AML-193 (cell line): ENCODE results near the gene RPH3AL.
"Not testable (repeated sequence)": the region's sequence is repeated elsewhere in the genome, so short reads cannot be mapped to it uniquely, and the experiment has no call there.

Experiments
- DNase-seq, 2 experiments: peaks; one replicate each; lab custom pipeline; 2025; lab: John Stamatoyannopoulos, UW

The RPH3AL gene

DNA sequence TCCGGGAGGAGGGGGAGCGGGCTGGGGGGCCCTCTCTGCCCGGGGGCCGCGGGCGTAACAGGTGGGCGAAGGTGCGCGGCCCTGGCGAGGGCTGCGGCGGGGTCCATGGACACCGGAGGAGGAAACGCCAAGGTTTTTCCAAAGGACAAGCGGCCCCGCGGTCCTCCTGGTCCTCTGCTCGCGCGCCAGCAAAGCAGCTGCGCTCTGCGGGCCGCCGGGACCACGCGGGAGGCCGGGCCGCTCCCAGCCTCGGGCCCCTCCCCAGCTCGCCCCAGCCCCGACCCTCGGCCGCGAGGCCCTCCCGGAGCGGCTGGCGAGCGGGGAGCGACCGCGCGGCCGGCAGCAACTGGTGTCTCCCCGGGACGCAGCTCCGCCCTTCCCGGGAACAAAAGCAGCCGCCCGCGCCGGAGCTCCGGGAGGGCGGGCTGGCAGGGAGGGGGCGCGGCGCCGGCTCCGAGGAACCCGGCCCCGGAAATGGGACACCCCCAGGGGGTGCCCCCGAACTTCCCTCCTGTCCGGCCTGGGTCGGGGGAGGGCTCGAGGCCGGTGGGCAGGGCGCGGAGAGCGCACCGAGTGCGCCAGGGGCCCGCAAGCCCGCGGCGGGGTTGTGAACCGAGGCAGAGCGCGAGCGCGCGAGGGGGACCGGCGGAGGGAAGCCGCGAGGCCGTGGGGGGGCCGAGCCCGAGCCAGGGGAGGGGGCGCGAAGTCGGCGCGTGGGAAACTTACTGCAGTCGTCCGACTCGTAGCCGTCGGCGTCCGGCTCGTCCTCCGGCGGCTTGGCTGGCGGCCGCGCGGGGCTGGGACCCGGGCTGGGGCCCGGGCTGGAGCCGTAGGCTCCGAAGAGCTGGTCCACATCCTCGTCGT lies 172.0 kb downstream of the RPH3AL start:
- no peak for DNase-seq

DNA sequence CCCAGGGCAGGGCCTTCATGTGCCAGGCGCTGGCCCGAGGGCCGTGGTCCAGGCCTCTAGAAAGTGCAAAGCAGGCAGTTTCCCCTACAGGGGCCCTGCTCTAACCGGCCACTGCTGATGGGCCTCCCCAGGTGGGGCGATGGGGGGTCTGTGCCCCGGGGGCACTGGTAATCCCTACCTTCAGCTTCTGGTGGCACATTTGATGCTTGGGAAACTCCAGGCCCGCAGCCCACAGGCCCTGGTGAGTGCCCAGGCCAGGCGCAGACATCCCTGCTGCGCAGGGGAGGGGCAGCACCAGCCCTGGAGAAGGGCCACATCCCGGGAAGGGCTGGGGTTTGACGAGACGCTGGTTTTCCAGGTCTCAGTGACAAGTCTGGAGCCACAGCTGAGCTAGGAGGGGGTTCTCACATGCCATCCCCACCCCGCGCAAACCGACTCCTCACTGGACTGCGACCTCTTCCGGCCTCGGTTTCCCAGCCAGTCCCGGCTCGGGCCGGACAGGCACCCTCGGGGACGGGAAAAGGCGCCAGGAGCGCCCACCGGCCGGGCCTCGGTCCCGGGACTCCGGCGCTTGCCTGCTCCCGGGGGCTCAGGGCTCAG lies 172.7 kb downstream of the RPH3AL start:
- DNase-seq = no peak

DNA sequence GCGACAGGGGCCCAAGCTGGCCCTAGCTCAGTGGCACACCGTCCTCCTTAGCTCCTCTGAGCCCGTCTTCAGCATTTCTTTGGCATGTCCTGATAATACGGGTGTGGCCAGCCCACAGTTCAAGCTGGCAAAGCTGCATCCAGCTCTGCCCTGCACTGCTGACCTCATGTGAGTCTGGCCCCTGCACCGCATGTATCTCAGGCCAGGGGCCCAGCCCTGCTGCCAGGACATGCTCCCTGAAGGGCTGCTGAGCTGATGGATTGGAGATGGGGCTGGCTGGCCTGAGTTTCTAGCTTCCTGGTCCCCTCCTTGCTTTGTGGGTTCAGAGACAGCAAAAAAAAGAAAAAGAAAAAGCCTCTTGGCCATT lies 173.6 kb downstream of the RPH3AL start:
- no peak for DNase-seq

DNA sequence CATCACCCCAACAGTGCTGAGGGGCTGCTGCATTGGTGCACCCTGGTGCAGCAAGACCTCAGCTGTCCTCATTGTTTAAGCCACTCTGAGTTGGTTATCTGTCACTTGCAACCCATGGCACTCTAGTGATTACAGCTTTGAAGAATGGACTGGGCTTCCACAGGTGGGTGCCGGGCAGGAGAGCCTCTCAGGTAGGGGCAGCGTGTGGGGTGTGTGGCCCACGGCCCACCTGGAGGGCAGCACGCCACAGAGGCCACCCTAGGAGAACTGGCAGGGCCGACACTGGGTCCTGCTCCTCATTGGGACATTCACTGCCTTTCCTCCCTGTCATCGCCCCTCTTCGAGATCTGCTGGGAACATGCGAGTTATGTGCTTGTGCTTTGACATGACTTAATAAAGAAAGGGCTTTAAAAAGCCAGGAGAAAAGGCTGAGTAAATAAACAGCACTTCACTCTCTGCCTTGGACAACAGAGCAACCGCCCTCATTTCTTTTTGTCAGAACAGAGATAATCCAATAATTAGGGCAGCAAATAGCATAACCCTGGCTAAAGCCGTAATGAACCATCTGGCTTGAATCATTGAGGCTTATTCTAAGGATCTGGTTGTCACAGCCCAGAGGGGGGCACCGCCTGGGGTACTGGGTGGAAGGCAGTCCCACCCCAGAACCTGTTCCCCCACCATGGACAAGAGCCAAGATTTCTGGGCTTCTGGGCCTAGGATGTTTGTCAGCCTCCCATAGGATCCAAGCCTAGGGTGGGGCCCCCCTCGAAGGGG lies 174.1 kb downstream of the RPH3AL start:
- DNase-seq = no peak

DNA sequence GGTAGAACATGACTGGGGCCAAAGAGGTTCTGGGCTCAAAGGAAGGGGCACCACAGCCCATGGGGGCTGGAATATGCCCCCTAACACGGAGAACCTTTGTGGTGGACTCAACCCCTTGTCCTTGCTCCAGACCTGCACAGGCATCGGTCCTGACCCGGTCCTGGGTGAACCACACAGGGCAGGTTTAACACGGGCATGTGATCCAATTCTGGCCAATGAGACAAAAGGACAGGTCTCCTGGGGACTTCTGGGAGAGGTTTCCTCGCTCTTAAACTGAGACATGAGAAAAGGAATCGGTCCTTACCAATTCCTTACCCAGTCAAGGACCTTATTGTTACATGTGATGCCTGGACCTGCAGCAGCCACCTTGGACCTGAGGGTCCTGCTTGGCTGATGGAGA lies 174.8 kb downstream of the RPH3AL start:
- no peak for DNase-seq

DNA sequence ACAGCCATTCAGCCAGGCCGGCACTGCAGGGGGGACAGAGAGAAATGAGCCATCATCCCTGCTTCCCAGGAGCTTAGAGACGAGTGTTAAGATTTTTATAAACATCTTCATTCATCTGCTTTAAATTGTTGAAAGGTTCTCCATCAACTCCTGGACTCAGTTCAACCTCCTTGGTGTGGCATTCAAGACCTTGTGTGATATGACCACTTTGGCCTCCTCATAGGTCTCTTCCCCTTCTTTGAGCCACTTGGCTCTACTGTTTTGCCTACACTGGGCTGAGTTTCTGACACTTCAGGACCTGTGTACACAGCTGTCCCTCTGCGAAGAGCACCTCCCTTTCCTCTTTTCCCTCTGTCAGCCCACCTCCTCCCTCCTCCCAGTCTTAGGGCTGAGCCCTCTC lies 175.5 kb downstream of the RPH3AL start:
- DNase-seq = no peak

DNA sequence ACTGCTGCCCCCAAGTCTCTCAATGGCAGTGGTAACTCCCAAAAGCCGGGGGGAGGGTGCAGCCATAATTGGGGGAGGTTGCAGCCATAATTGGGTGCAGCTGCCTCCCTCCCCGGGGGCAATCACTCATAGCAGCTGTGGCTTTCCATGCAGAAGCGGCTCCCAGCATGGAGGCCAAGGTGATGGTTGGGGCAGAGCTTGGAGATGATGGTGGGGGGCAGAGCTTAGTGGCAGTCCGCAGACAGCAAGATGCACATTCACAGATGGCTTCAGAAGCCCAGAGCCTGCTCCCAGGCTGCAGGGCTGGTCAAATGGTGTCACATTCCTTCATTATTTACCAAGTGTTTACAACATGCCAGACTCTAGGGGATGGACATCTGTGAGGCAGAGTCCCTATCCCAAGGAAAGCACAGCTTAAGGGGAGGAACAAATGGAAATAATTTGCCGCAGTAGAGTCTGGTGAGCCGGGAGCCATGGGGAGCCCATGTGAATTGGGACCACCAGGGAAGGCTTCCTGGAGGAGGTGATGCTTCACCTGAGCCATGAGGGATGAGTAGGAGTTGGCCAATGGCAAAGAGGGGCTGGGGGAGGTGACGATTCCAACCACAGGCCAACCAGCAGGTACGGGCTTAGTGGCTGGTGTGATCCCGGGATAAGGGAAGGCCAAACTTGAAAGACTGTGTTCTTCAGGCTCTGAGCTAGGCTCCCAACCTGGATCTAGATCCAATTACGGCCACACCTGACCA lies 179.3 kb downstream of the RPH3AL start:
- no peak for DNase-seq

DNA sequence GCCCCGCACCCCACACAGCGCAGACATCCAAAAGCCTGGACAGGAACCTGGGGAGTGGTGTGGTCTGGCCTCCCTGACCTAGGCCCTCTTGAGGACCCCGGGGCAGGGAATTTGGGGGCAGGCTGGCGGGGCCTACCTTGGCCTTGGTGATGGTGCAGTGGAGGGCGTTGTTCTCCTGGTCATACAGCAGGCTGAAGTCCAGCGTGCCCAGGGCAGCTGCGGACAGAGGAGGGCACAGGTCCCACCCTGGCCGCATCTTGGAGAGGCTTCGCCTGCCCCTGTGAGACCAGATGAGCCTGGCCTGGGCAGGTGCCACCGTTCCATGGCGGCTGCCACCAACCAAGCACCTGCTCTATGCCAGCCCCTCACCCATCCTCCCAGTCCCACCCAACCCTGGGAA lies 180.2 kb downstream of the RPH3AL start:
- no peak for DNase-seq

DNA sequence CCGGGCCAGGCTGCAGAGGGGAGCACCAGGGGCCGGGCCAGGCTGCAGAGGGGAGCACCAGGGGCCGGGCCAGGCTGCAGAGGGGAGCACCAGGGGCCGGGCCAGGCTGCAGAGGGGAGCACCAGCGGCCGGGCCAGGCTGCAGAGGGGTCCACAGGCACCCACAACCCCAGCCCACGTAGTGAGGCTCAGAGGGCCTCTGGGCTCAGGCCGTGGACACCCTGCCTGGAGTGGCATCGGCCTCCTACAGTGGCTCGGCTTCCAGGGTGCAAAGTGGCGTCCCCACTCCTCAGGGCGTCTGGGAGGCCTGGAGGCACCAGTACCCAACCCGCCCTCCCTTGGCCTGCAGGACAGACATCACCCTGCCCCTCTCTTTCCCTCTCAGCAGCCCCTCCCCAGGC lies 180.7 kb downstream of the RPH3AL start:
- no peak for DNase-seq

DNA sequence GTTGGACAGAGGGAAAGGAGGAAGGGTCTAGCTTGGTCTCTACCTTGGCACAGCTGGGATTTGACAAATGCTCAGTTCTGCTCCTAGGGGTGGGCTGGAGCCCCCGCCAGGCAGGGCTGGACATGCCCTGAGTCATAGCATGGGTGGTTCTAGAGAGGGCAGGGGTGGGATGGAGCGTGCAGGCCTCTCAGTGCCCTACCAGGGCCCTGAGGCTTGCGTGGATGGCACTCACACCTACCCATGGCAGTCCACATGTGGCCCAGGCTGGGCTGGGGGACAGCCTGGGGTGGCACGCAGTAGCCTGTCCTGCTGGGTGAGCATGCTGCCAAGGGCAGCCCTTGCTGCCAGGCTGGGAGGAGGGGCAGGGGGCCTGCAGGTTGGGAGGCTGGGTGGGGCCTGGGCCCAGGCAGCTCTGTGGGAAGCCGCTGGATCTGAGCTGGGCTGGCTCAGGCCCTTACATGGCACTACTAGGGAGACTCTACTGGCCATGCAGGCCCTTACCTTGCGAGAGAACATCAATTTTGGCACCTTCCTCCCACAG lies 182.4 kb downstream of the RPH3AL start:
- no peak for DNase-seq

DNA sequence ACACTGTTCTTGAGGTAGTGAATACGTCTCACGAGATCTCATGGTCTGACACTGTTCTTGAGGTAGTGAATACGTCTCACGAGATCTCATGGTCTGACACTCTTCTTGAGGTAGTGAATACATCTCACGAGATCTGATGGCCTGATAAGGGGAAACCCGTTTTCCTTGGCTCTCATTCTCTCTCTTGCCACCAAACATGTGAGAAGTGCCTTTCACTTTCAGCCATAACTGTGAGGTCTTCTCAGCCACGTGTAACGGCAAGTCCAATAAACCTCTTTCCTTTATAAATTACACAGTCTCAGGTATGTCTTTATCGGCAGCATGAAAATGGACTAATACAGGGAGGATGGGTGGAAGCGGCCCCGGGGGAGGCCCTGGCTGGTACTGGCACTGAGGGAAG lies 184.0 kb downstream of the RPH3AL start:
- not testable (repeated sequence) for DNase-seq

DNA sequence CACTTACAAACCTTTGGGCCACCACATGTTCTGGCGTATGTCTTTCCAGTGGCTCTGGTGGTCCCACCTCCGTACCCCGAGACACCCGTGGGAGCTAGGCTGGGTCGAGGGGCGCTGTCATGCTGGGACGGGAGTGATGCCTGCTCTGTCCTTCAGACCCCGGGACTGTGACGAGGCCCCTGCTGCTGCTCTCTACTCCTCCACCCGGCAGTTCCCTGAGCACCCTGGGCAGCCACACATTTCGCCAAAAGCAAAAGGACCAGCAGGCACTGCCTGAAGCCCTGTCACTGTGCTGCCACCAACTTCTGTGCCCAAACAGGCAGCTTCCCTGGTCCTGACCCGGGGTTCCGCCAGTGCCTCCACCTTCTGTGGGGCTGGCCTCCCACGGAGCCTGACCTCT lies 186.7 kb downstream of the RPH3AL start:
- no peak for DNase-seq

DNA sequence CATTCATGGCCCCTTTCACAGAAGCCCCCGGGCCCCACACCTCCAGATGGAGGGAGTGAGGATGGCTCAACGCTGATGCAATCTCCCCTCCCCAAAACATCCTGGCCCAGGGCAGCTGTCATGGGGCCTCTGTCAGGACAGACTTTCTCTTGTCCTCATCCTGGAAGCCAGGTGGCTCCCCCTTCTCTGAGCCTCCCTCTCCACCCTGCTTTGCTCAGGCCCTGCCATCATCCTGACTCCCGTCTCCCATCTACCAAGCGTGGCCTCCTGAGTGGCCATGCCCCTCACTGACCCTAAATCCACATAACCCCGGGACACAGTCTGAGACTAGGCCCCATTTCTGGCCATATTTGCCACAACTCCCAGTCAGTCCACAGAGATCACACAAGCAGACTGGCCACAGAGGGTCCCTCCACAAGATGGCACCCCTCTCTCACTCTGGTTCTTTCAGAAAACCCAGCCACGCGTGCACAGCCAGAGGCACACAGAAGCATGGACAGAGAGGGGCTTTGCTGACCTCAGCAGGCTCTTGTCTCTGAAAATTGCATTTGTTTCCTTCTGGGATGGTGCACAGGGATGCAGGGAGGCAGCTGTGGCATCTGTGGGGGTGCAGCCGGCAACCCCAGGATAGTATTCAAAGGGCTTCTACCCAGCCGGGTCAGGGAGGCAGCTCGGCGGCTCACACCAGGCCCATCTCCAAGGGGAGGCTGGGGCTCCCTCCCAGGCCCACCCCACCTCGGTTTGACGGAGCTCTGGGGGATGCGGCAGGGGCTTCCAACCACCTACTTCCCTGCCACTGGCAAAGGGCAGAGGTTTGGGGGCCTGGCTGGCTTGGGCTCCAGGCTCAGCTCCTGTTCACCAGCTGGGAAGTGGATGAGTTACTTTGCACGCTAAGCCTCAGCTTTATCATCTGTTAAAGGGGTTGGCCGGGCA lies 188.0 kb downstream of the RPH3AL start:
- no peak for DNase-seq

DNA sequence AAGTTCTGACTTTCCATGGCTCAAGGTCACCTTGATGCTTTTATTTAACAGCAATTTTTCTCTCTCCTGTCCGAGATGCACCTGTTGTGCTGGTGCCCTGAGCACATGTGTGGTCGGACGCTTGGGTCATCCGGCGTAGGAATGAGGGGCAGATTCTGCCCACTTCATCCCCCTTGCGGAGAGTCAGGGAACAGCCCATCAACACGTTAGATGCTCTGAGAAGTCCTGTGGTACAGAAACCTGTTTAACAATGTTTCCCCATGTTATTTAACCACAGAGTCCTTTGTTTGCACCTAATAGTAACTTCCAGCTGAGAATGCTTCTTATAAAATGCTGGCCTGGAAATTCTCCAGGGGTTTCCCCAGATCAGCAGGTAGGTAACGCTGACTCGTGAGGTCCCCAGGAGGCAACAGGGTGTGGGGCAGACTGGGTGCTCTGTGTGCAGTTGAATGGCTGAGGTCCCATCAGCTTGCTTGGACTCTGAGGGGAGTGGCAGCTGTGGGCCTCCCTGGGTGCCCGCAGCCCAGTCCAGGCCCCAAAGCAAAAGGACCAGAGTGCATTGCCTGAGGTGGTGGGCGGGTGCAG lies 189.0 kb downstream of the RPH3AL start:
- no peak for DNase-seq

DNA sequence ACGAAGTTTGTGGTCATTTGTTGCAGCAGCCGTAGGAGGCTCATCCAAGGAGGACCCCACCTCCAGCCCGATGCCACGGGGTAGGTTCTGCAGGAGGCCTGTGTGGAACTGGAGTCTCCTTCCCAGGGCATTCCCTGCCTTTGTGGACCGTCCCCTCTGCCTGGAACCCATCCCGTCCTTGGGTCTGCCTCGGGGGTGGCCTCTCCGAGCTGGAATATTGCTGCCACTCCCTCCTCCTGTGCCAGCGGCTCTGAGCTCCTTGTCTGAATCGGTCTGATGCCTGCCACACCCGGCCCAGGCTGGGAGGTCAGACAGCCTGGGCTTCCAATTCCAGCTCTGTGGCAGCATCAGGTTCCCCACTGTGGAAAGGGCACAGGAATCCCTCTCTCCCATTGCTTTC lies 189.9 kb downstream of the RPH3AL start:
- DNase-seq = no peak
